Osteoblast (primary cell): ENCODE results near the gene FHL2. TPM values are rescaled to one million over a fixed set of nuclear protein-coding genes. Genes with fewer than 3 reads are reported as not detected.

ENCODE experiments used
- DNase-seq: peaks from one replicate; pipeline ENCODE4 v3.0.0; 2011; ENCODE audit warnings: low spot score, mixed read lengths; ENCODE audit not compliant: insufficient read length; ENCODE audit errors: missing footprints
- H2AFZ ChIP-seq: 2 replicates; pipeline ENCODE4 v1.6.0; 2011; ENCODE audit warnings: mild to moderate bottlenecking, low read length
- H3K27ac ChIP-seq: 2 replicates; pipeline ENCODE4 v1.5.1; 2011; ENCODE audit warnings: mild to moderate bottlenecking, low read depth, low read length, moderate library complexity
- H3K27me3 ChIP-seq: 2 replicates; pipeline ENCODE4 v1.6.0; 2012; ENCODE audit warnings: mild to moderate bottlenecking, control low read depth, inconsistent platforms, low read length, moderate library complexity; ENCODE audit not compliant: insufficient read depth
- H3K36me3 ChIP-seq: 2 replicates; pipeline ENCODE4 v1.5.1; 2011; ENCODE audit warnings: mild to moderate bottlenecking, low read length, control low read depth, moderate library complexity; ENCODE audit not compliant: insufficient read depth
- H3K4me1 ChIP-seq: 2 replicates; pipeline ENCODE4 v1.5.1; 2011; ENCODE audit warnings: mild to moderate bottlenecking, low read length, control low read depth, moderate library complexity; ENCODE audit not compliant: insufficient read depth
- H3K4me2 ChIP-seq: 2 replicates; pipeline ENCODE4 v1.6.0; 2011; ENCODE audit warnings: mild to moderate bottlenecking, low read length; ENCODE audit not compliant: insufficient read depth
- H3K4me3 ChIP-seq: fragments of 200-600 bp; sonication (generic); 3 replicates; pipeline ENCODE4 v1.5.1; 2012; ENCODE audit warnings: mild to moderate bottlenecking, low read length, inconsistent platforms; ENCODE audit not compliant: insufficient read depth
- H3K79me2 ChIP-seq: 2 replicates; pipeline ENCODE4 v1.6.0; 2012; ENCODE audit warnings: mild to moderate bottlenecking, low read length, control low read depth, inconsistent platforms; ENCODE audit not compliant: insufficient read depth
- H3K9me3 ChIP-seq: 2 replicates; pipeline ENCODE4 v1.5.1; 2011; ENCODE audit warnings: low read depth, low read length, control low read depth
- H4K20me1 ChIP-seq: 2 replicates; pipeline ENCODE4 v1.6.0; 2012; ENCODE audit warnings: mild to moderate bottlenecking, low read length, control low read depth; ENCODE audit not compliant: insufficient read depth
- total RNA-seq: library from RNA; depleted of rRNA; stranded (reverse); fragments of >200 nt; gene quantifications from 2 replicates; pipeline ENCODE4 v1.2.3, GENCODE V29; 2012
- TF ChIP-seq, protein P1 (sequence below): IDR thresholded peaks from 2 replicates; pipeline ENCODE4 v1.5.1; 2011; ENCODE audit warnings: mild to moderate bottlenecking, low read depth, low read length, moderate library complexity; ENCODE audit errors: extremely low read depth

The FHL2 gene
- total RNA-seq, 1 donor: 566 TPM

DNA sequence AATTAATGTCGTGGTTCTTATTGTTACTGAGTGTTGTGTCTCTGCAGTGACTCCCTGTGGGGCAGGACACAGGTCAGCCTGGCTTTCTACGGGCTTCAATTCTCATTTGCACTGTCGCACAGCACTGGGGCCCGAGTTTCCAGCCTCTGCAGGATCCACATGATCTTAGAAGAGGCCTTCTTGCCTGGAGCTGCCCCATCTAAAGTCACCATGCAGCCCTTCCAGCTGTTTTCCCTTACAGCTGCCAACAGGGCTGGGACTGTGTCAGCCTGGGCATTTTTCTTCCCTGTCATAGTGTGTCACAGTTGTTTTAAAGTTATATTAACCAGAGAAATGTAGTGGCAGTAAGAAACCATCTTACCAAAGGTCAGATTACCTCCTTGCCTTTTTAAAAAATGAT, 27.0 kb downstream of the FHL2 start:
- Histone ChIP-seq H2AFZ (no peak overlapping the region), H3K36me3 (peaks cover 100% of the 10 kb centered on the region), H3K9me3 (no peaks in the 10 kb centered on the region), H3K4me2 (no peak overlapping the region), H3K27ac (peak overlapping the region; percentile 70), H3K27me3 (no peaks in the 10 kb centered on the region), H4K20me1 (peaks cover 88% of the 10 kb centered on the region), H3K4me1 (peaks cover 89% of the 10 kb centered on the region), H3K79me2 (peaks cover 95% of the 10 kb centered on the region), H3K4me3 (no peak overlapping the region)
- TF ChIP-seq, protein P1, sequence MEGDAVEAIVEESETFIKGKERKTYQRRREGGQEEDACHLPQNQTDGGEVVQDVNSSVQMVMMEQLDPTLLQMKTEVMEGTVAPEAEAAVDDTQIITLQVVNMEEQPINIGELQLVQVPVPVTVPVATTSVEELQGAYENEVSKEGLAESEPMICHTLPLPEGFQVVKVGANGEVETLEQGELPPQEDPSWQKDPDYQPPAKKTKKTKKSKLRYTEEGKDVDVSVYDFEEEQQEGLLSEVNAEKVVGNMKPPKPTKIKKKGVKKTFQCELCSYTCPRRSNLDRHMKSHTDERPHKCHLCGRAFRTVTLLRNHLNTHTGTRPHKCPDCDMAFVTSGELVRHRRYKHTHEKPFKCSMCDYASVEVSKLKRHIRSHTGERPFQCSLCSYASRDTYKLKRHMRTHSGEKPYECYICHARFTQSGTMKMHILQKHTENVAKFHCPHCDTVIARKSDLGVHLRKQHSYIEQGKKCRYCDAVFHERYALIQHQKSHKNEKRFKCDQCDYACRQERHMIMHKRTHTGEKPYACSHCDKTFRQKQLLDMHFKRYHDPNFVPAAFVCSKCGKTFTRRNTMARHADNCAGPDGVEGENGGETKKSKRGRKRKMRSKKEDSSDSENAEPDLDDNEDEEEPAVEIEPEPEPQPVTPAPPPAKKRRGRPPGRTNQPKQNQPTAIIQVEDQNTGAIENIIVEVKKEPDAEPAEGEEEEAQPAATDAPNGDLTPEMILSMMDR: no peak
- no peak for DNase-seq

DNA sequence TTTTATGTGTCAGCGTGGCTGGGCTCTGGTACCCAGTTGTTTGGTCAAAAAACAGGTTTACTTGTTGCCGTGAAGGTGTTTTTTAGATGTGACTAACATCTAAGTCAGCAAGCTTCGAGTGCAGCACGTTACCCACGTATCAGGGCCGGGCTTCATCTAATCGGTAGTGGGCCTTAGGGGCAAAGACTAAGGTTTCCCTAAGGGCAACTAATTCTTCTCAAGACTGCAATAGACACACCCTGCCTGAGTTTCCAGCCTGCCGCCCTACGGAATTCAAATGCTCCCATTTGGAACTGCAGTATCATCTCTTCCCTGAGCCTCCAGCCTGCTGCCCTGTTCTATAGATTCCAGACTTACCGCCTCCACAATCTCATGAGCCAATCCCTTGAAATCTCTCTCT, 27.7 kb downstream of the FHL2 start:
- H3K4me2 ChIP-seq: no peak overlapping the region
- H3K9me3 ChIP-seq: no peaks in the 10 kb centered on the region
- DNase-seq: no peak
- H3K4me1 ChIP-seq: peaks cover 86% of the 10 kb centered on the region
- H3K4me3 ChIP-seq: no peak overlapping the region
- peaks cover 84% of the 10 kb centered on the region for H4K20me1 ChIP-seq
- peaks cover 91% of the 10 kb centered on the region for H3K79me2 ChIP-seq
- H2AFZ ChIP-seq: no peak overlapping the region
- H3K27me3 ChIP-seq: no peaks in the 10 kb centered on the region
- H3K36me3 ChIP-seq: peaks cover 100% of the 10 kb centered on the region
- peak overlapping the region; percentile 70 for H3K27ac ChIP-seq
- TF ChIP-seq, protein P1: no peak

DNA sequence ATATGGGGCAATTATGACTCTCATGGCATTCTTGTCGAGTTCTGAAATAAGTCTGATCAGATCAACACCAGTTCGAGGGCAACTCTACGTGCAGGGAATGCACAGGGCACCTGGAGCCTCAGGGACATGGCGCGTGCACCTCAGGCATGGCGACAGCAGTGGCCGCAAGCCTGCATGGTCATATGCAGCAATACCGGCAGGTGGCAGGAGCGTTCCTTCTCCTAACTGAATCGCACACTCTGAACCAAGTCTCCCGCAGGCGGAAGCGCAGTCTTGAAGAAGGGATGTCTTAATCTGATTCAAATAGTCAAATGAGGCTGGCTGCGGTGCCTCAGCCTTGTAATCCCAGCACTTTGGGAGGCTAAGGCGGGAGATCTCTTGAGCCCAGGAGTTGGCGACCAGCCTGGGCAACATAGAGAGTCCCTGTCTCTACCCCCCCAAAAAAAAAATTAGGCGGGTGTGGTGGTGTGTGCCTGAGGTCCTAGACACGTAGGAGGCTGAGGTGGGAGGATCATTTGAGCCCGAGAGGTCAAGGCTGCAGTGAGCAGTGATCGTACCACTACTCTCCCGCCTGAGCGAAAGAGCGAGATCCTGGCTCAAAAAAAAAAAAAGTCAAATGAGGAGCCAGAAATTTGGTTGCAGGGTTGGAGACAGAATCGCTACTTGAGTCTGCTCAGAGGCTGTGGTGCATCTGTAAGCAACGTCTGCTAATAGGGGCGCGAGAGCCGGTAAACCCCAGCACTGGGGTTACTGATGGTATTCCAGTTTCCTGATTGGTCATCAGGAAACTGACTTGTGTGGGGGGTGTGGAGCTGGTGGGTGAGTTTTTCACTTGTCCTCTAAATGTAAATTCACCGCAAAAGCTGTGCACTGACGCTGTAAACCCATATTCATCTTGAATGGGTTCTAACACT, 28.8 kb downstream of the FHL2 start:
- Histone ChIP-seq H3K9me3 (no peaks in the 10 kb centered on the region), H3K4me1 (peaks cover 84% of the 10 kb centered on the region), H3K4me3 (no peak overlapping the region), H3K79me2 (peaks cover 84% of the 10 kb centered on the region), H4K20me1 (peaks cover 78% of the 10 kb centered on the region), H3K27ac (peak overlapping the region; percentile 70), H3K27me3 (no peaks in the 10 kb centered on the region), H2AFZ (no peak overlapping the region), H3K4me2 (no peak overlapping the region), H3K36me3 (peaks cover 100% of the 10 kb centered on the region)
- TF ChIP-seq, protein P1: peak; percentile 67
- no peak for DNase-seq

DNA sequence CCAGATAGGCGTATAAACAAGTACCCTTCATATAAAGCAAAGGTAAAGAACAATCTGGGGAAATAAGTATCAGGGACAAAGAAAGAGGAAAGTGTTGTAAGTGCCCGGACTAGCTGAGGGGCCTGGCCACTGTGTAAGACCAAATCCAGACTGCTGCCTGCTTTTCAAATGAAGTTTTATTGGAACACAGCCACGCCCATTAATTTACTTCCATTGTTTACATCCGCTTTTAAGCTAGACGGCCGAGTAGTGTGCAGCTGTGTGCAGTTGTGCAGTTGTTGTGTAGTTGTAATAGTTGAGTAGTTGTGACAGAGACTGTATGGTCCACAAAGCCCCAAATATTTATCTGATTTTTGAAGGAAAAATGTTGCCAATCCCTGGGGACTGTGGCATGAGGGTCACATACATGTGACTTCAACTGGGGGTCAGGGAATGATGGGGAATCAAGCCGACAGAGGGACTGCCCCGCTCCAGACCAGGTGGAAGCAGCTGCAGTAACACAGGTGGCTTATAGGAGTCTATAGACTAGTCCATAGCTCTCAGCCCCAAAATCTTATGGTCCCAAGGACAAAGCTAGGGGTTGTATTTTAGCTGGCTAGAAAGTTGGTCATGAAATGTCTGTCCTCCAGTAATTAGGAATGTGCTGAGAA, 30.0 kb downstream of the FHL2 start:
- TF ChIP-seq, protein P1: no peak
- H3K9me3 ChIP-seq: no peaks in the 10 kb centered on the region
- H3K36me3 ChIP-seq: peaks cover 100% of the 10 kb centered on the region
- DNase-seq: no peak
- H3K4me2 ChIP-seq: no peak overlapping the region
- H3K27ac ChIP-seq: peak overlapping the region; percentile 70
- H3K4me1 ChIP-seq: peaks cover 82% of the 10 kb centered on the region
- H3K79me2 ChIP-seq: peaks cover 81% of the 10 kb centered on the region
- no peak overlapping the region for H3K4me3 ChIP-seq
- no peaks in the 10 kb centered on the region for H3K27me3 ChIP-seq
- H2AFZ ChIP-seq: no peak overlapping the region
- H4K20me1 ChIP-seq: peaks cover 78% of the 10 kb centered on the region
